ENCODE results near the gene SEMA6B. TPM values are rescaled to one million over a fixed set of nuclear protein-coding genes. Genes with fewer than 3 reads are reported as not detected.
A peak's percentile ranks its signal among the peaks of the same experiment; 100 is the strongest.

SEMA6B gene
- total and polyA plus RNA-seq, 2 of the 4 experiments (the other 2 are of a cell fraction) = 0.18 to 0.72 TPM

- H2BK20ac ChIP-seq (ENCODE audit: low read depth, low read length) = no peak overlapping the region
- no peaks in the 10 kb centered on the region for H3K36me3 ChIP-seq (ENCODE audit: control insufficient read depth, insufficient read depth, low read length)
- no peak overlapping the region for H4K8ac ChIP-seq (ENCODE audit: low read depth in 2 of 2, low read length in 2 of 2)
- no peak overlapping the region for H2AFZ ChIP-seq (replicated peaks; ENCODE audit: low read length, poor library complexity)
- H3K18ac ChIP-seq (ENCODE audit: low read depth, low read length) = no peak overlapping the region
- H3K9me3 ChIP-seq (ENCODE audit: control insufficient read depth, insufficient read depth, low read length) = no peaks in the 10 kb centered on the region
- no peak overlapping the region for H2AK5ac ChIP-seq (ENCODE audit: low read depth, low read length)
- peaks cover 3% of the 10 kb centered on the region; the same call in 1 of the 2 replicates for H3K4me1 ChIP-seq (ENCODE audit: control insufficient read depth, insufficient read depth, low read length)
- no peak overlapping the region for H2BK15ac ChIP-seq (ENCODE audit: low read depth, low read length)
- WGBS, 2 experiments (ENCODE audit: extremely low coverage in 2 of 2, insufficient read length in 1 of 2) = no CpG with 5 or more reads among the region's 6 CpGs
- in situ Hi-C loops (cut with MboI; ENCODE audit: low sequenced_read_pairs) = no loop called here
- CTCF ChIA-PET = interaction anchor here (0.7 kb wide), 1 partner anchor 220 kb away, joined by 6 read pairs; no protein-coding TSS in a partner anchor
- no TSS peak for BruUV-seq (replicated peaks)
- no peak overlapping the region for H4K5ac ChIP-seq (ENCODE audit: low read depth, low read length)
- H3K9ac ChIP-seq (ENCODE audit: low read depth, low read length) = no peak overlapping the region
- intact Hi-C loops (cut with micrococcal nuclease) = no loop called here
- peak; percentile 76 for DNase-seq
- no peak overlapping the region for H2BK120ac ChIP-seq (ENCODE audit: low read depth, low read length)
- no peak overlapping the region for H3K23ac ChIP-seq (ENCODE audit: low read depth, low read length)
- H3K9me1 ChIP-seq (ENCODE audit: insufficient read depth, low read length) = no peaks in the 10 kb centered on the region
- peak; percentile 69 for TF ChIP-seq RCOR1 (IDR thresholded peaks at IDR 0.05; ENCODE audit: insufficient replicate concordance, low read length)
- TF ChIP-seq BHLHE40 (IDR thresholded peaks at IDR 0.05; ENCODE audit: low read depth, low read length) = peak; percentile 23; the same call in 1 of the 2 replicates
- TF ChIP-seq CEBPB (IDR thresholded peaks at IDR 0.05; ENCODE audit: low read depth, low read length) = peak; percentile 68
- no peak for TF ChIP-seq ELK1 (IDR thresholded peaks at IDR 0.05; ENCODE audit: borderline replicate concordance, low read depth, low read length)
- H3K56ac ChIP-seq (ENCODE audit: extremely low read depth, insufficient read depth, low read length) = no peak overlapping the region
- H3K4me2 ChIP-seq (ENCODE audit: low read depth, low read length) = no peak overlapping the region
- no peak overlapping the region for H3K27ac ChIP-seq (ENCODE audit: insufficient read depth, low read length)
- no peak overlapping the region for H4K91ac ChIP-seq (ENCODE audit: insufficient read depth, low read depth, low read length)
- H3K14ac ChIP-seq (replicated peaks; ENCODE audit: low read depth, low read length) = no peak overlapping the region
- dilution Hi-C loops (cut with HindIII; ENCODE audit: low sequenced_read_pairs, unreplicated experiment) = no loop called here
- H2BK5ac ChIP-seq (ENCODE audit: low read depth, low read length, poor library complexity, severe bottlenecking) = no peak overlapping the region
- POLR2A ChIA-PET (ENCODE audit: unreplicated experiment) = no interaction called here
- no peak overlapping the region for H3K4me3 ChIP-seq (ENCODE audit: insufficient read depth, low read depth, low read length)
- H3K79me1 ChIP-seq (ENCODE audit: low read depth in 1 of 2, low read length in 2 of 2) = no peaks in the 10 kb centered on the region
- H4K20me1 ChIP-seq (ENCODE audit: insufficient read depth, low read length) = no peaks in the 10 kb centered on the region
- ATAC-seq (ENCODE audit: low read depth) = peak; percentile 22; the same call in 1 of the 2 replicates
- H3K4ac ChIP-seq (ENCODE audit: low read depth, low read length) = no peak overlapping the region
- peaks cover 25% of the 10 kb centered on the region for H3K27me3 ChIP-seq (ENCODE audit: control insufficient read depth, insufficient read depth, low read length)
- H2AK9ac ChIP-seq (replicated peaks; ENCODE audit: low read depth, low read length, poor library complexity) = no peak overlapping the region
Observed at GRCh38 chr19:4593409-4593851, 33.9 kb upstream of the SEMA6B start.
